ENCODE measurements around the gene SF1.

The SF1 gene

GRCh38 chr11:64784813-64785581 is 6.7 kb upstream of the SF1 start:
- no peak for DNase-seq

GRCh38 chr11:64778223-64778472 is 194 bp downstream of the SF1 start:
- DNase-seq: no peak

GRCh38 chr11:64777449-64778222 is 706 bp downstream of the SF1 start:
- DNase-seq: peak in 49 of 51 donors; percentile 20 to 87 (median 69)

GRCh38 chr11:64776875-64777274 is 1.5 kb downstream of the SF1 start:
- DNase-seq: no peak

- no peak for DNase-seq
These were observed 1.9 kb downstream of the SF1 start for GRCh38 chr11:64776425-64776824.

GRCh38 chr11:64774144-64774543 is 4.2 kb downstream of the SF1 start:
- DNase-seq: no peak

GRCh38 chr11:64772303-64773018 is 5.9 kb downstream of the SF1 start:
- no peak for DNase-seq

- no peak for DNase-seq
These were observed 6.5 kb downstream of the SF1 start for GRCh38 chr11:64771861-64772260.

- DNase-seq: no peak
These were observed 8.2 kb downstream of the SF1 start for GRCh38 chr11:64770120-64770519.

- DNase-seq: no peak
These were observed 9.1 kb downstream of the SF1 start for GRCh38 chr11:64769283-64769682.

GRCh38 chr11:64768300-64768694 is 10.0 kb downstream of the SF1 start:
- DNase-seq: no peak

GRCh38 chr11:64767344-64768299 is 10.7 kb downstream of the SF1 start:
- peak in 13 of 51 donors; percentile 10 to 61 (median 28) for DNase-seq

GRCh38 chr11:64766881-64767280 is 11.5 kb downstream of the SF1 start:
- no peak for DNase-seq

GRCh38 chr11:64765851-64766665 is 12.3 kb downstream of the SF1 start:
- DNase-seq: no peak

- no peak for DNase-seq
These were observed 13.0 kb downstream of the SF1 start for GRCh38 chr11:64765291-64765850.

- DNase-seq: no peak
These were observed 13.6 kb downstream of the SF1 start for GRCh38 chr11:64764753-64765152.

GRCh38 chr11:64764040-64764611 is 14.2 kb downstream of the SF1 start:
- DNase-seq: peak in 1 of 51 donors; percentile 26

GRCh38 chr11:64763526-64764039 is 14.8 kb downstream of the SF1 start:
- DNase-seq: peak in 10 of 51 donors; percentile 30 to 68 (median 42)
